RKO (cell line): ENCODE measurements around the gene LMAN2L.

Experiments used
- DNase-seq: peaks from one replicate; pipeline ENCODE4 v3.0.0-alpha.2; 2016; ENCODE audit warnings: low spot score

The LMAN2L gene

GRCh38 chr2:96703021-96703751 is 36.7 kb downstream of the LMAN2L start:
- DNase-seq, result no peak

GRCh38 chr2:96702098-96702785 is 37.6 kb downstream of the LMAN2L start:
- DNase-seq, result no peak

GRCh38 chr2:96701636-96702035 is 38.2 kb downstream of the LMAN2L start:
- DNase-seq, result no peak

- no peak for DNase-seq
Measured at GRCh38 chr2:96700086-96700485, 39.8 kb downstream of the LMAN2L start.

- no peak for DNase-seq
Measured at GRCh38 chr2:96699621-96700020, 40.2 kb downstream of the LMAN2L start.

GRCh38 chr2:96699021-96699420 is 40.8 kb downstream of the LMAN2L start:
- DNase-seq, result no peak

GRCh38 chr2:96698221-96698861 is 41.5 kb downstream of the LMAN2L start:
- no peak for DNase-seq

- no peak for DNase-seq
Measured at GRCh38 chr2:96697476-96697875, 42.4 kb downstream of the LMAN2L start.

- DNase-seq, result no peak
Measured at GRCh38 chr2:96695602-96696001, 44.3 kb downstream of the LMAN2L start.

- no peak for DNase-seq
Measured at GRCh38 chr2:96694816-96695455, 44.9 kb downstream of the LMAN2L start.

GRCh38 chr2:96694279-96694678 is 45.6 kb downstream of the LMAN2L start:
- no peak for DNase-seq

GRCh38 chr2:96693286-96694200 is 46.3 kb downstream of the LMAN2L start:
- no peak for DNase-seq

- DNase-seq, result no peak
Measured at GRCh38 chr2:96692094-96692971, 47.5 kb downstream of the LMAN2L start.

- DNase-seq, result no peak
Measured at GRCh38 chr2:96691022-96691612, 48.7 kb downstream of the LMAN2L start.

GRCh38 chr2:96690306-96691021 is 49.4 kb downstream of the LMAN2L start:
- no peak for DNase-seq

- DNase-seq, result no peak
Measured at GRCh38 chr2:96689431-96689991, 50.4 kb downstream of the LMAN2L start.

GRCh38 chr2:96688649-96689430 is 51.0 kb downstream of the LMAN2L start:
- no peak for DNase-seq
